ENCODE measurements around the gene B3GALNT1. TPM values are rescaled to one million over a fixed set of nuclear protein-coding genes. Genes with fewer than 3 reads are reported as not detected.

Gene B3GALNT1, protein sequence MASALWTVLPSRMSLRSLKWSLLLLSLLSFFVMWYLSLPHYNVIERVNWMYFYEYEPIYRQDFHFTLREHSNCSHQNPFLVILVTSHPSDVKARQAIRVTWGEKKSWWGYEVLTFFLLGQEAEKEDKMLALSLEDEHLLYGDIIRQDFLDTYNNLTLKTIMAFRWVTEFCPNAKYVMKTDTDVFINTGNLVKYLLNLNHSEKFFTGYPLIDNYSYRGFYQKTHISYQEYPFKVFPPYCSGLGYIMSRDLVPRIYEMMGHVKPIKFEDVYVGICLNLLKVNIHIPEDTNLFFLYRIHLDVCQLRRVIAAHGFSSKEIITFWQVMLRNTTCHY
- total RNA-seq = 9.7 TPM

GRCh38 chr3:161104561-161105551 is at the start of gene B3GALNT1:
TSS of gene B3GALNT1 (minus strand) at chr3:161105349. CDS start at chr3:161086754, 18,595 bp downstream.
- intact Hi-C loops (cut with DNase I) = no loop called here
- ATAC-seq (peak; percentile 79), DNase-seq (ENCODE audit: low spot score) (peak; percentile 65)

GRCh38 chr3:161153480-161153879 is 48.3 kb upstream of the B3GALNT1 start:
- ATAC-seq (no peak), DNase-seq (ENCODE audit: low spot score) (no peak)

GRCh38 chr3:161150001-161150525 is 44.9 kb upstream of the B3GALNT1 start:
- ATAC-seq (no peak), DNase-seq (ENCODE audit: low spot score) (no peak)
- intact Hi-C loops (cut with DNase I) = loop anchor here (2.0 kb wide), 1 partner anchor 15 kb away; no protein-coding TSS in a partner anchor

More at GRCh38 chr3:161153480-161153879, 48.3 kb upstream of the B3GALNT1 start:
- intact Hi-C loops (cut with DNase I) = no loop called here

- DNase-seq (ENCODE audit: low spot score) (no peak), ATAC-seq (no peak)
- intact Hi-C loops (cut with DNase I) = no loop called here
These were observed 44.4 kb upstream of the B3GALNT1 start for GRCh38 chr3:161149529-161149928.

- no peak for DNase-seq (ENCODE audit: low spot score)
- intact Hi-C loops (cut with DNase I) = no loop called here
- ATAC-seq = no peak
These were observed 43.8 kb upstream of the B3GALNT1 start for GRCh38 chr3:161148832-161149475.

GRCh38 chr3:161142486-161142885 is 37.3 kb upstream of the B3GALNT1 start:
- ATAC-seq = no peak
- DNase-seq (ENCODE audit: low spot score) = no peak
- intact Hi-C loops (cut with DNase I) = no loop called here

DNA sequence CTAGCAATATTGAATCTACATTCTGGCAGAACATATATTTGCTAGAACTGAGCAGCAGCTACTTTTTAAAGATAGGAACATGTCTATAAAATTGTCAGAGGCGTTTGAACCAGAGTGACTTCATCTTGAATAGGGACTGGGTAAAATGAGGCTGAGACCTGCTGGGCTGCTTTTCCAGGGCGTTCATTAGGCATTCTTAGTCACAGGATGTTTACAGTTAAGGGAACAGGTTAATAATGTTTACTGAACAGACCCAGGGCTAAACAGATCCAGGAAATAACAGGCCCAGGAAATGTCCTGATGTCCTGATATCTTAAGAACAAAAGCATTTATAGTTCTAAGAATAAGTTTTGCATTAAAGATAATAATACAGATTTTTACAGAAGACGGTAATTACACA is 34.5 kb upstream of the B3GALNT1 start:
- DNase-seq (ENCODE audit: low spot score) = no peak
- no peak for ATAC-seq
- intact Hi-C loops (cut with DNase I) = no loop called here

- intact Hi-C loops (cut with DNase I) = no loop called here
- ATAC-seq (no peak), DNase-seq (ENCODE audit: low spot score) (no peak)
These were observed 32.1 kb upstream of the B3GALNT1 start for GRCh38 chr3:161137260-161137659.

DNA sequence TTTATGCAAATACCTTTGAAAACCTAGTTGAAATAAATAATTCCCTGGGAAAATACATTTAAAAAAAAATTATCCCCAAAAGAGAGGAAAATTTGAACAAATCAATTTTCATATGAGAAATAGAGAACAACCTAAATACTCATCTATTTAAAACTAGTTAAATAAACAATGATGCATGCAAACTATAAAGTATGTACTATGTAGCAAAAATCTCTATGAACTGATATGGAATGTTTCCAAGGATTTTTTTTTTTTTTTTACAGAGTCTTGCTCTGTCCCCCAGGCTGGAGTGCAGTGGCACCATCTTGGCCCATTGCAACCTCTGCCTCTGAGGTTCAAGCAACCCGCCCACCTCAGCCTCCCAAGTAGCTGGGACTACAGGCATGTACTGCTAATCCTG is 27.2 kb upstream of the B3GALNT1 start:
- DNase-seq (ENCODE audit: low spot score) (no peak), ATAC-seq (no peak)
- intact Hi-C loops (cut with DNase I) = no loop called here

GRCh38 chr3:161126495-161126894 is 21.3 kb upstream of the B3GALNT1 start:
- DNase-seq (ENCODE audit: low spot score) = no peak
- ATAC-seq = no peak
- intact Hi-C loops (cut with DNase I) = no loop called here

- DNase-seq (ENCODE audit: low spot score) (no peak), ATAC-seq (no peak)
- intact Hi-C loops (cut with DNase I) = no loop called here
These were observed 12.5 kb upstream of the B3GALNT1 start for GRCh38 chr3:161117646-161118045.

GRCh38 chr3:161108840-161109239 is 3.7 kb upstream of the B3GALNT1 start:
- no peak for ATAC-seq
- intact Hi-C loops (cut with DNase I) = no loop called here
- DNase-seq (ENCODE audit: low spot score) = no peak

DNA sequence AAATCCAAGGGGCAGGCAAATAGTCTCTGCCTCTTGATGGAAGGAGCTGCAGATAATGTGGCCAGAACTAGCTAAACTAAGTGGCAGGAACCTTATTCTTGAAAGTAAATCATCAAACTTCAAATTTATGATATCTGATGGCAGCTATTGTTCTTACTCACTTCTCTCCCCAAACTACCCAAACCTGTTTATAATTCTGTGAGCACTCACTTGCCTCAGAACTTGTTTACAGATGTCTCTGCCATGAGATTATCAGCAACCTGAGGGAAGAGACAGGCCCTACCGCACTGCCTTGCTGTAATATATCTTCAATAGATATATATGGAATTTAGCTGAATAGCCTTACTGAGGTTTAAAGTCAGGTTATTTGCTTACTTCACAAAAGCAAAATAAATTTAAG is 2.2 kb upstream of the B3GALNT1 start:
- ATAC-seq = no peak
- intact Hi-C loops (cut with DNase I) = no loop called here
- DNase-seq (ENCODE audit: low spot score) = no peak

DNA sequence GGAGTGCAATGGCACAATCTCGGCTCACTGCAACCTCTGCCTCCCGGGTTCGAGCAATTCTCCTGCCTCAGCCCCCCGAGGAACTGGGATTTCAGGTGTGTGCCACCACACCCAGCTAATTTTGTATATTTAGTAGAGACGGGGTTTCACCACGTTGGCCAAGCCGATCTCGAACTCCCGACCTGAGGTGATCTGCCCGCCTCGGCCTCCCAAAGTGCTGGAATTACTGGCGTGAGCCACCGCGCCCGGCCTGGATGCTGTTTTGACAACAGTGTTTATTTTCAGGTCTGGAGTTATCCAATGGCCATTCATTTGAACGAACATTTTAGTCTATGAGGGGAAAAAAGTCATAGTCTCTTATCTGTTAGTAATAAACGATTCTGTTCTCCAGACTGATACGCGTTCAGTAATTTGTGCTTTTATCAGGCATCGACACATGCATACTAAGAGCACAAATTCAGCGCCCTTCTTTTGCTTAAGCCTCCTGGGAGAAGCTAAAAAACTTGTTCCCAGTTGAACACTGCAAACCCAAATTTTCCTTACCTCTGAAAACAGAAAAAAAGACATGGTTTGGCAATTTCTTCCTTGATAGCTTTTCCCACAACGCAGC is 1.3 kb downstream of the B3GALNT1 start:
- DNase-seq (ENCODE audit: low spot score) = no peak
- no peak for ATAC-seq
- intact Hi-C loops (cut with DNase I) = no loop called here

GRCh38 chr3:161101609-161102008 is 3.5 kb downstream of the B3GALNT1 start:
- no peak for DNase-seq (ENCODE audit: low spot score)
- intact Hi-C loops (cut with DNase I) = no loop called here
- no peak for ATAC-seq

- ATAC-seq = no peak
- DNase-seq (ENCODE audit: low spot score) = no peak
- intact Hi-C loops (cut with DNase I) = no loop called here
These were observed 4.2 kb downstream of the B3GALNT1 start for GRCh38 chr3:161100994-161101393.

- ATAC-seq (no peak), DNase-seq (ENCODE audit: low spot score) (no peak)
- intact Hi-C loops (cut with DNase I) = no loop called here
These were observed 8.3 kb downstream of the B3GALNT1 start for GRCh38 chr3:161096771-161097367.

- DNase-seq (ENCODE audit: low spot score) = no peak
- intact Hi-C loops (cut with DNase I) = no loop called here
- no peak for ATAC-seq
These were observed 11.3 kb downstream of the B3GALNT1 start for GRCh38 chr3:161093895-161094294.
